HG02884 (cell line): ENCODE measurements around the gene ZPR1.
"Not testable (repeated sequence)": the region's sequence is repeated elsewhere in the genome, so short reads cannot be mapped to it uniquely, and the experiment has no call there.

ENCODE experiments used
- ATAC-seq: cut with Tn5 transposase; IDR thresholded peaks from one replicate; pipeline ENCODE4 v1.9.1; 2021; ENCODE audit warnings: mild to moderate bottlenecking, moderate library complexity; ENCODE audit not compliant: unreplicated experiment

The ZPR1 gene

GRCh38 chr11:116825434-116825833, 37.6 kb upstream of the ZPR1 start:
- no peak for ATAC-seq

GRCh38 chr11:116823031-116823843, 35.4 kb upstream of the ZPR1 start, which contains the start of gene APOA4:
Gene APOA4 (minus strand): TSS chr11:116823304. CDS start chr11:116823191, 113 bp downstream.
- no peak for ATAC-seq

- no peak for ATAC-seq
Measured at GRCh38 chr11:116822575-116822974, 34.8 kb upstream of the ZPR1 start.

GRCh38 chr11:116821050-116821918, 33.5 kb upstream of the ZPR1 start:
- ATAC-seq: no peak

- ATAC-seq: no peak
Measured at GRCh38 chr11:116819049-116819448, 31.2 kb upstream of the ZPR1 start.

GRCh38 chr11:116814502-116814901, 26.7 kb upstream of the ZPR1 start:
- ATAC-seq: no peak

GRCh38 chr11:116813781-116814471, 26.1 kb upstream of the ZPR1 start:
- ATAC-seq: no peak

GRCh38 chr11:116813170-116813569, 25.3 kb upstream of the ZPR1 start:
- ATAC-seq: no peak

GRCh38 chr11:116812109-116812508, 24.3 kb upstream of the ZPR1 start:
- ATAC-seq: no peak

- ATAC-seq: no peak
Measured at GRCh38 chr11:116811194-116811593, 23.4 kb upstream of the ZPR1 start.

- ATAC-seq: no peak
Measured at GRCh38 chr11:116808262-116809175, 20.7 kb upstream of the ZPR1 start.

GRCh38 chr11:116807601-116808261, 19.9 kb upstream of the ZPR1 start:
- no peak for ATAC-seq

GRCh38 chr11:116804001-116804400, 16.2 kb upstream of the ZPR1 start:
- no peak for ATAC-seq

- ATAC-seq: not testable (repeated sequence)
Measured at GRCh38 chr11:116801662-116802061, 13.8 kb upstream of the ZPR1 start.

- no peak for ATAC-seq
Measured at GRCh38 chr11:116800610-116801009, 12.8 kb upstream of the ZPR1 start.

GRCh38 chr11:116798368-116798767, 10.5 kb upstream of the ZPR1 start:
- ATAC-seq: no peak

- no peak for ATAC-seq
Measured at GRCh38 chr11:116797816-116798215, 10.0 kb upstream of the ZPR1 start.

GRCh38 chr11:116796548-116796947, 8.7 kb upstream of the ZPR1 start:
- no peak for ATAC-seq

GRCh38 chr11:116794851-116795250, 7.0 kb upstream of the ZPR1 start:
- no peak for ATAC-seq

- ATAC-seq: no peak
Measured at GRCh38 chr11:116793772-116794097, 5.9 kb upstream of the ZPR1 start.
